Skeletal muscle tissue (tissue), 4 donors: ENCODE measurements around the gene GALNT1. TPM values are rescaled to one million over a fixed set of nuclear protein-coding genes. Genes with fewer than 3 reads are reported as not detected.

Source experiments
- H3K27ac ChIP-seq: one replicate; pipeline ENCODE4 v1.7.0; 2013; ENCODE audit warnings: mild to moderate bottlenecking, low read depth, low read length, inconsistent platforms
- H3K27me3 ChIP-seq, 3 donors: one replicate each; pipeline ENCODE4 v1.7.0; 2013; ENCODE audit warnings: low read length in 3 of 3; ENCODE audit not compliant: control insufficient read depth in 3 of 3, insufficient read depth in 3 of 3
- H3K36me3 ChIP-seq, 3 donors: one replicate each; pipeline ENCODE4 v1.7.0; 2013; ENCODE audit warnings: low read length in 3 of 3; ENCODE audit not compliant: control insufficient read depth in 3 of 3, insufficient read depth in 3 of 3
- H3K4me1 ChIP-seq, 3 donors: one replicate each; pipeline ENCODE4 v1.7.0; 2013; ENCODE audit warnings: low read length in 3 of 3, mild to moderate bottlenecking in 3 of 3; ENCODE audit not compliant: control insufficient read depth in 3 of 3, insufficient read depth in 3 of 3
- H3K4me3 ChIP-seq, 3 donors: one replicate each; pipeline ENCODE4 v1.7.0; 2013; ENCODE audit warnings: low read length in 3 of 3
- H3K9ac ChIP-seq, 3 donors: one replicate each; pipeline ENCODE4 v1.7.0; 2013; ENCODE audit warnings: low read length in 3 of 3, mild to moderate bottlenecking in 3 of 3, moderate library complexity in 2 of 3, low read depth in 1 of 3
- H3K9me3 ChIP-seq, 3 donors: one replicate each; pipeline ENCODE4 v1.7.0; 2013; ENCODE audit warnings: low read length in 3 of 3; ENCODE audit not compliant: control insufficient read depth in 3 of 3
- total RNA-seq: library from RNA; depleted of rRNA; stranded (reverse); fragments of >200 nt; gene quantifications from one replicate; pipeline ENCODE4 v1.2.3, GENCODE V29; 2014
- donor health status: Osteomylitis.

The GALNT1 gene
- total RNA-seq, 1 donor from 2014 or later: 60.0 TPM

DNA sequence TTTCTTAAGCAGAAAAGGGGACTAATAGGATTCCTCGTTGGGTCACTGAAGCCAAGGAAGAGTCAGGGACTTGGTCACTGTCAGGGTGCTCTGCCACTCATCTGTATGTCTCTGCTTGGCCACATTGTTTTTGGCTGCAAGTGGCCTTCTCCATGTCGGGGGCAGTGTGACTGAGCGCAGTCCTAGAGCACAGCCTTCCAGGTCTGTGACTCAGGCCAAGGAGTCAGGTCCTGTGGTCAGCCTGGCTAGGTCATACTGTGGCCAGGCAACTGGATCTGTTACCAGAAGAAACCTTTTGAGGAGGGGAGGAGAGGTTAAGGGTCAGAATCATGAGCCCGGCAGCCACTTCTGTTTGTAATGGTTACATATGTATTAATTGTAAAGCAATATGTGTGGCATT, 61.3 kb downstream of the GALNT1 start:
- H3K36me3 ChIP-seq: peaks cover 0 to 2% (median 0%) of the 10 kb centered on the region in 3 donors

DNA sequence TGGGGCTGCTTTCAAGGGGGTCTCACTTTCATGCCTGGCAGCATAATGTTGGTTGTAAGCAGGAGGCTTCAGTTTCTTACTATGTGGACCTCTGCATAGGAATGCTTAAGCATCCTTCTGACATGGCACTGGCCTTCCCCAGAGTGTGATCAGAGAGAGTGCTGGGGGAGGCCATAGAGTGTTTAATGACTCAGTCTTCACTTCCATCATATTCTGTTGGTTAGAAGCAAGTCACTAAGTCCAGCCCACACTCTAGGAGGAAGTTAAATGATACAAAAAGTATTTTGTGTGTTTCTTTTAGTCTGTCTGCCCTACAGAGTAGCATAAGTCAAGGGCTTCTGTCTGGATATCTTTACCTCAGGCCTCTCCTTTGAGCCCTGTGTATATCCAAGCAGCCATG, 64.9 kb downstream of the GALNT1 start:
- H3K27me3 ChIP-seq: no peaks in the 10 kb centered on the region
- no peak overlapping the region for H3K9ac ChIP-seq
- H3K9me3 ChIP-seq: no peaks in the 10 kb centered on the region
- no peak overlapping the region for H3K4me3 ChIP-seq
- H3K4me1 ChIP-seq: peaks cover 0 to 5% (median 0%) of the 10 kb centered on the region in 3 donors
- no peak overlapping the region for H3K27ac ChIP-seq
- peaks cover 0 to 4% (median 0%) of the 10 kb centered on the region in 3 donors for H3K36me3 ChIP-seq

More for the DNA sequence above, 61.3 kb downstream of the GALNT1 start:
- Histone ChIP-seq H3K4me1 (peaks cover 0 to 5% (median 0%) of the 10 kb centered on the region in 3 donors), H3K9me3 (no peaks in the 10 kb centered on the region), H3K4me3 (no peak overlapping the region), H3K9ac (no peak overlapping the region), H3K27me3 (no peaks in the 10 kb centered on the region), H3K27ac (no peak overlapping the region)

- Histone ChIP-seq H3K27ac (no peak overlapping the region), H3K4me3 (no peak overlapping the region), H3K36me3 (peaks cover 0 to 2% (median 0%) of the 10 kb centered on the region in 3 donors), H3K9me3 (no peaks in the 10 kb centered on the region), H3K4me1 (peaks cover 5 to 11% (median 8%) of the 10 kb centered on the region in 3 donors), H3K27me3 (no peaks in the 10 kb centered on the region), H3K9ac (no peak overlapping the region)
These were observed 72.0 kb downstream of the GALNT1 start for GRCh38 chr18:35653392-35654135.

- no peaks in the 10 kb centered on the region for H3K27me3 ChIP-seq
- no peak overlapping the region for H3K9ac ChIP-seq
- H3K27ac ChIP-seq: no peak overlapping the region
- H3K4me1 ChIP-seq: peaks cover 5 to 8% (median 8%) of the 10 kb centered on the region in 3 donors
- H3K36me3 ChIP-seq: no peaks in the 10 kb centered on the region
- H3K4me3 ChIP-seq: no peak overlapping the region
- H3K9me3 ChIP-seq: no peaks in the 10 kb centered on the region
These were observed 76.6 kb downstream of the GALNT1 start for GRCh38 chr18:35658112-35658511.

- H3K27ac ChIP-seq: no peak overlapping the region
- peaks cover 0 to under 1% (median 0%) of the 10 kb centered on the region in 3 donors for H3K4me1 ChIP-seq
- H3K9ac ChIP-seq: no peak overlapping the region
- H3K4me3 ChIP-seq: no peak overlapping the region
- H3K36me3 ChIP-seq: peaks cover 0 to 8% (median 3%) of the 10 kb centered on the region in 3 donors
- no peaks in the 10 kb centered on the region for H3K9me3 ChIP-seq
- H3K27me3 ChIP-seq: no peaks in the 10 kb centered on the region
These were observed 80.1 kb downstream of the GALNT1 start for GRCh38 chr18:35661483-35662146.

DNA sequence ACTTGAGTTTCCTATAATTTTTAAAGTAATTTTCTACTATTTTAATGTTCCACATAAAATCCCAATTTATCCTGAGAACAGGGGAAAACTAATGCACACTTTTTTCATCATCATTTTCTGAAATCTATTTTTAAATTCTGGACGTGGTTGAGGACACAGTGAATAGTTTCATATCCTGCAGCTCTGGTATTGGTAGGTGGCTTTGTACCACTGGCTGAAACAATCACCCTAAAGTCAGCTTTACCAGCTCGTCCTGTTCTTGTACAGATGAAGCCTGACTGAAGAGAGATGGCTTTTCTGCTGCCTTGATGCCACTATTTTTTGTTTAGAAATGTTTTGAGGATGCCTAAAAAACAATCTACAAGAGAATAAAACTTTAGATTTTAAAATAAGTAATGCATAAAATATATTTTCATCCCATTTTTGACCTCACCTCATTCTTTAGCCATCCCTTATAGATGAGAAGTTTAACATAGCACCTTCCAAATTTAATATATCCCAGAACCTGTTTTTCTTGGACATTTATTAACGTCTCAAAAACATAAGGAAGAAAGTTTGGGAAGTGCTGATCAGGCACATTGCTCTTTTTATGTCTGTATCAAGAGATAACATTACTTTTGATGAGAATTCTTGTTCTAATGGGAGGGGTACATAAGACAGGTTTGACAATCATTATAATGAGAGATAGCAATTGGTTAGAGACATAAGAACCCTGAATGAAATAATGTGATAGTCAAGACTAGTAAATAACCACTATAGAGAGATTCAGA, 80.9 kb downstream of the GALNT1 start:
- Histone ChIP-seq H3K36me3 (peaks cover 0 to 9% (median 5%) of the 10 kb centered on the region in 3 donors), H3K9ac (no peak overlapping the region), H3K9me3 (no peaks in the 10 kb centered on the region), H3K4me1 (no peaks in the 10 kb centered on the region), H3K27ac (no peak overlapping the region), H3K4me3 (no peak overlapping the region), H3K27me3 (no peaks in the 10 kb centered on the region)

GRCh38 chr18:35671966-35672603, 90.5 kb downstream of the GALNT1 start:
- Histone ChIP-seq H3K36me3 (peaks cover 0 to 4% (median 3%) of the 10 kb centered on the region in 3 donors), H3K4me1 (no peaks in the 10 kb centered on the region), H3K27me3 (no peaks in the 10 kb centered on the region), H3K27ac (no peak overlapping the region), H3K4me3 (no peak overlapping the region), H3K9me3 (no peaks in the 10 kb centered on the region), H3K9ac (no peak overlapping the region)

DNA sequence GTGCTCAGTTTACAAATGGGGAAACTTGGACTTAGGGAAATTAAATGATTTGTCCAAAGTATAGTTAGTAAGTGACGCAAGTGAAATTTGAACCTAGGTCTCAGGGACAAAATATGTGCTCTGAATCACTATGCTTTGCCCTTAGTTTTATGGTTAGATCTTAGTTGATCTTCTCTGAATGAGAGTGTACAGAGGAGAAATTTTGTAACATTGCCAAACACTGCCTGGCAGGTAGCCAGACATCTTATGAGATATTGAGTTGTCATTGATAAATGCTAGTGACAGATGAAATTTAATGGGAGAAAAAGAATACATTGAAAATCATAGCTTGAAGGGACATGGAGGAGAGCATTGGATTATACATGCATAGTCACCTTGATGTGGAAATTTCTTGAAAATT, 91.4 kb downstream of the GALNT1 start:
- Histone ChIP-seq H3K27ac (no peak overlapping the region), H3K36me3 (peaks cover 0 to 2% (median 0%) of the 10 kb centered on the region in 3 donors), H3K9me3 (no peaks in the 10 kb centered on the region), H3K9ac (no peak overlapping the region), H3K27me3 (no peaks in the 10 kb centered on the region), H3K4me1 (no peaks in the 10 kb centered on the region), H3K4me3 (no peak overlapping the region)

DNA sequence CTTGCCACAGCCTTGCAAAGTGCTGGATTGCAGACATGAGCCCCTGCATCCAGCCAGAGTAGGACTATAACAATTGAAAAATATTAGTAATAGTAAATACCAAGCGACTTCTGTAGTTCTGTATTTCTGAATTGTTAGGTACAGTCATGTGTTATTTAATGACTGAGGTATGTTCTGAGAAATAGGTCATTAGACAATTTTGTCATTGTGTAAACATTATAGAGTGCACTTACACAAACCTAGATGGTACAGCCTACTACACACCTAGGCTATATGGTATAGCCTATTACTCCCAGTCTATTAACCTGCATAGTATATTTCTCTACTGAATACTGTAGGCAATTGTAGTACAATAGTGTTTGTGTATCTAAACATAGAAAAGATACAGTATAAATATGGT, 92.1 kb downstream of the GALNT1 start:
- H3K36me3 ChIP-seq: peaks cover 0 to 4% (median 0%) of the 10 kb centered on the region in 3 donors
- no peaks in the 10 kb centered on the region for H3K4me1 ChIP-seq
- H3K27ac ChIP-seq: no peak overlapping the region
- no peaks in the 10 kb centered on the region for H3K9me3 ChIP-seq
- no peak overlapping the region for H3K4me3 ChIP-seq
- no peak overlapping the region for H3K9ac ChIP-seq
- no peaks in the 10 kb centered on the region for H3K27me3 ChIP-seq
